Smooth muscle cell (in vitro differentiated cells): Measurements from ENCODE around the gene TDRD1. TPM values are rescaled to one million over a fixed set of nuclear protein-coding genes. Genes with fewer than 3 reads are reported as not detected.
"Not testable (repeated sequence)": the region's sequence is repeated elsewhere in the genome, so short reads cannot be mapped to it uniquely, and the experiment has no call there.

ENCODE experiments used
- DNase-seq: peaks from one replicate; lab custom pipeline; 2025; ENCODE audit not compliant: unreplicated experiment; lab: John Stamatoyannopoulos, UW
- H2AFZ ChIP-seq: fragments of 200-600 bp; sonication (generic); 2 replicates; pipeline ENCODE4 v1.6.0; 2016; ENCODE audit warnings: antibody characterized with exemption, low read depth, mild to moderate bottlenecking
- H3F3A ChIP-seq: fragments of 200-600 bp; sonication (generic); 2 replicates; pipeline ENCODE4 v1.6.0; 2017; ENCODE audit warnings: antibody characterized with exemption, low read depth
- H3K27ac ChIP-seq: fragments of 200-600 bp; sonication (generic); 2 replicates; pipeline ENCODE4 v1.5.1; 2016; ENCODE audit warnings: low read depth, mild to moderate bottlenecking
- H3K27me3 ChIP-seq: fragments of 200-600 bp; sonication (generic); 2 replicates; pipeline ENCODE4 v1.6.1; 2016; ENCODE audit warnings: low read depth, mild to moderate bottlenecking
- H3K36me3 ChIP-seq: fragments of 200-600 bp; sonication (generic); 2 replicates; pipeline ENCODE4 v1.5.1; 2016; ENCODE audit warnings: low read depth
- H3K4me1 ChIP-seq: fragments of 200-600 bp; sonication (generic); 2 replicates; pipeline ENCODE4 v1.5.1; 2016; ENCODE audit warnings: low read depth
- H3K4me2 ChIP-seq: fragments of 200-600 bp; sonication (generic); 2 replicates; pipeline ENCODE4 v1.6.0; 2016; ENCODE audit warnings: mild to moderate bottlenecking
- H3K4me3 ChIP-seq: fragments of 200-600 bp; sonication (generic); 2 replicates; pipeline ENCODE4 v1.5.1; 2016; ENCODE audit warnings: mild to moderate bottlenecking
- H3K79me2 ChIP-seq: fragments of 200-600 bp; sonication (generic); 2 replicates; pipeline ENCODE4 v1.6.0; 2016; ENCODE audit warnings: low read depth, mild to moderate bottlenecking
- H3K9ac ChIP-seq: fragments of 200-600 bp; sonication (generic); 2 replicates; pipeline ENCODE4 v1.6.0; 2016; ENCODE audit warnings: low read depth
- H3K9me3 ChIP-seq: fragments of 200-600 bp; sonication (generic); replicated peaks from 2 replicates; pipeline ENCODE4 v1.5.1; 2016; ENCODE audit warnings: low read depth
- H4K20me1 ChIP-seq: fragments of 200-600 bp; sonication (generic); 2 replicates; pipeline ENCODE4 v1.6.0; 2016; ENCODE audit warnings: low read depth
- WGBS: methylation state at CpG from one replicate; pipeline ENCODE4 v1.1.7; 2016; ENCODE audit warnings: low lambda C conversion rate; 5-methylcytosine and 5-hydroxymethylcytosine counted together
- polyA plus RNA-seq: library from polyadenylated mRNA; unstranded; fragments of >200 nt; fragmentation: Nextera tagmentation; extraction: Ambion mirVana; gene quantifications from 2 replicates; pipeline ENCODE4 v1.2.1, GENCODE V29; 2016
- total RNA-seq: library from RNA; depleted of rRNA; stranded (reverse); fragments of >200 nt; gene quantifications from 2 replicates; pipeline ENCODE4 v1.2.3, GENCODE V29; 2014
- TF ChIP-seq, protein P1 (sequence below): fragments of 200-600 bp; sonication (generic); IDR thresholded peaks from 2 replicates; pipeline ENCODE4 v1.5.1; 2017; ENCODE audit warnings: borderline replicate concordance, mild to moderate bottlenecking, antibody characterized with exemption; ENCODE audit not compliant: insufficient read depth, poor library complexity, severe bottlenecking

The TDRD1 gene
- total and polyA plus RNA-seq, 2 experiments from 2014 or later: not detected

DNA sequence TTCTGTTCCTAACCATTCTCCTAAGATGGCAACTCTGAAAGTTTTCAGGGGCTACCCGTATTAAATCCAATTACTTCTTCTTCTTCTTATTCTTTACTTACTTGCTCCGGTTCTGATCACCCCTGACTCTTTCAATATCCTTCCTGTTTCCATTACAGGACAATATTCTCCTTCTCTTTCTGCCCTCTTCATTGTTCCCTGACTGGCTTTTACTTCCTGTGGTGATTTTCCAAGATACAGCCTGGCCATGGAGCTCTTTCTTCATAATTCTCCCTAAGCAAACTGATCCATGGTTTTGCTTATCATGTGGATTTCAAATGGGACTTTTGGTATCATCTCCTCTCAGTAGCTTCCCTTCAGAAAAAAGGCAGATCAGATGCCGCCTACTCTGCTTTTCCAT lies 40.6 kb upstream of the TDRD1 start:
- Histone ChIP-seq H3K4me1 (no peaks in the 10 kb centered on the region), H3K9me3 (no peaks in the 10 kb centered on the region), H3K79me2 (no peaks in the 10 kb centered on the region), H3K36me3 (peaks cover 28% of the 10 kb centered on the region), H3F3A (no peaks in the 10 kb centered on the region), H3K4me3 (no peak overlapping the region), H3K27me3 (no peaks in the 10 kb centered on the region), H3K9ac (no peak overlapping the region), H3K27ac (no peak overlapping the region), H3K4me2 (no peak overlapping the region), H4K20me1 (peaks cover 3% of the 10 kb centered on the region), H2AFZ (no peak overlapping the region)
- DNase-seq: no peak
- TF ChIP-seq, protein P1, sequence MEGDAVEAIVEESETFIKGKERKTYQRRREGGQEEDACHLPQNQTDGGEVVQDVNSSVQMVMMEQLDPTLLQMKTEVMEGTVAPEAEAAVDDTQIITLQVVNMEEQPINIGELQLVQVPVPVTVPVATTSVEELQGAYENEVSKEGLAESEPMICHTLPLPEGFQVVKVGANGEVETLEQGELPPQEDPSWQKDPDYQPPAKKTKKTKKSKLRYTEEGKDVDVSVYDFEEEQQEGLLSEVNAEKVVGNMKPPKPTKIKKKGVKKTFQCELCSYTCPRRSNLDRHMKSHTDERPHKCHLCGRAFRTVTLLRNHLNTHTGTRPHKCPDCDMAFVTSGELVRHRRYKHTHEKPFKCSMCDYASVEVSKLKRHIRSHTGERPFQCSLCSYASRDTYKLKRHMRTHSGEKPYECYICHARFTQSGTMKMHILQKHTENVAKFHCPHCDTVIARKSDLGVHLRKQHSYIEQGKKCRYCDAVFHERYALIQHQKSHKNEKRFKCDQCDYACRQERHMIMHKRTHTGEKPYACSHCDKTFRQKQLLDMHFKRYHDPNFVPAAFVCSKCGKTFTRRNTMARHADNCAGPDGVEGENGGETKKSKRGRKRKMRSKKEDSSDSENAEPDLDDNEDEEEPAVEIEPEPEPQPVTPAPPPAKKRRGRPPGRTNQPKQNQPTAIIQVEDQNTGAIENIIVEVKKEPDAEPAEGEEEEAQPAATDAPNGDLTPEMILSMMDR: no peak
- 99% methylated on average over 3 of the region's 3 CpGs for WGBS

DNA sequence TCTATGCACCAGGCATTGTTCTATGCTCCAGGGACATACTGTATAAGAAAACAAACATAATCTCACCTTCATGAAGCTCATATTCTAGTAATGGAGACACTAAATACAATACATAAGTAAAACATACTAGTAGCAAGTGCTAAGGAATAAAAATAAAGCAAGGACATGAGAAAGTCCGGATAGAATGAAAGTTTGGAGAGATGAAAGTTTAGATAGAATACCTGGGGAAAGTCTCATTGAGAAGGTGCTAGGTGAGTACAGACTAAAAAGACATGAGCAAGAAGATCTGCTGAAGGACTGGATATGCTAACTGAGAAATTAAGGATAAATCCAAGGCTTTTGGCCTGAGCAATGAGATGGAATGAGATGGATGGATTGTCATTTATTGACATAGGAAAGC lies 39.1 kb upstream of the TDRD1 start:
- peaks cover 3% of the 10 kb centered on the region for H4K20me1 ChIP-seq
- H3K79me2 ChIP-seq: no peaks in the 10 kb centered on the region
- TF ChIP-seq, protein P1: no peak
- 95% methylated on average over 1 of the region's 1 CpG for WGBS
- H3K4me1 ChIP-seq: no peaks in the 10 kb centered on the region
- H2AFZ ChIP-seq: no peak overlapping the region
- no peak for DNase-seq
- no peak overlapping the region for H3K4me2 ChIP-seq
- no peak overlapping the region for H3K4me3 ChIP-seq
- H3K27me3 ChIP-seq: no peaks in the 10 kb centered on the region
- no peak overlapping the region for H3K9ac ChIP-seq
- no peaks in the 10 kb centered on the region for H3F3A ChIP-seq
- H3K36me3 ChIP-seq: peaks cover 27% of the 10 kb centered on the region
- no peak overlapping the region for H3K27ac ChIP-seq
- H3K9me3 ChIP-seq: no peaks in the 10 kb centered on the region

DNA sequence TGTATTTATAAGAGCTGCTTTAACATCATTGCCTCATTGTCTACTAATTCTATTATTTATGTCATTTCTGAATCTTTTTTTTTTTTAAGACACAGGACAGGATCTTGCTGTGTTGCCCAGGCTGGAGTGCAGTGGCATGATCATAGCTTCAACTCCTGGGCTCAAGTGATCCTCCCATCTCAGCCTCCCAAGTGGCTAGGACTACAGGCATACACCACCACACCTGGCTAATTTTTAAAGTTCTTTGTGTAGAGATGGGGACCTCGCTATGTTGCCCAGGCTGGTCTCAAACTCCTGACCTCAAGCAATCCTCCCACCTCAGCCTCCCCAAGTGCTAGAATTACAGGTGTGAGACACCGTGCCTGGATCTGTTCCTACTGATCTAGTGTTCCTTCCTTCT lies 38.3 kb upstream of the TDRD1 start:
- not testable (repeated sequence) for H3K4me3 ChIP-seq, H3K4me2 ChIP-seq, H3K79me2 ChIP-seq, H3K27ac ChIP-seq, H3K27me3 ChIP-seq, H3K4me1 ChIP-seq, H3K9me3 ChIP-seq, DNase-seq, H3F3A ChIP-seq, H4K20me1 ChIP-seq, H3K9ac ChIP-seq, H2AFZ ChIP-seq
- WGBS: 100% methylated on average over 2 of the region's 2 CpGs
- H3K36me3 ChIP-seq: peaks cover 25% of the 10 kb centered on the region

DNA sequence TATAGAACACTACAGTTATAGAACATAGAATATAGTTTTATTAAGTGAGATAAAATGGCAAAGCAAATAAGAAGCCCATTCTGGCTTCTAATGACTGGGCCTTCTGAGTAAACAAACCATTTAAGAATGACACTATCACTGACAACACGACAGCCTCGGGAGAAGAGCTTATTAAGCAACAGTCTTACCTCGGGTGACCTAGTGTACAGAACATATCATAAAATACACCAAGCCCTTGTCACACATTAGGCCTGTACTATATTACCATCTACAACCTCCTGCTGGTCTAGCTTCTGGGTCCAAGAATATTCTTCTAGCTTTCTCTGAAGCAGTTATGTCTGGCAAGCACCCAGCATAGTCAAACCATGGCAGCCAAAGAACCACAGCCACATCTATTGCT lies 37.1 kb upstream of the TDRD1 start:
- DNase-seq: no peak
- TF ChIP-seq, protein P1: no peak
- H3K36me3 ChIP-seq: peaks cover 15% of the 10 kb centered on the region

More for the DNA sequence above, 37.1 kb upstream of the TDRD1 start:
- Histone ChIP-seq H2AFZ (no peak overlapping the region), H3K79me2 (no peaks in the 10 kb centered on the region), H3K4me1 (no peaks in the 10 kb centered on the region), H3K27ac (no peak overlapping the region), H3K4me3 (no peak overlapping the region), H3K9me3 (no peaks in the 10 kb centered on the region), H4K20me1 (peaks cover 17% of the 10 kb centered on the region), H3K9ac (no peak overlapping the region), H3K4me2 (no peak overlapping the region), H3F3A (no peaks in the 10 kb centered on the region), H3K27me3 (no peaks in the 10 kb centered on the region)
- 88% methylated on average over 3 of the region's 3 CpGs for WGBS
